SK-N-SH (cell line): Measurements from ENCODE around the gene UBXN6. TPM values are rescaled to one million over a fixed set of nuclear protein-coding genes. Genes with fewer than 3 reads are reported as not detected.

Experiments
- CTCF ChIA-PET: fragments of 300-600, 350-600 bp; formaldehyde crosslinking; extraction: SDS; loops from one replicate; lab custom pipeline; 2021; lab: Yijun Ruan, JAX
- POLR2A ChIA-PET: fragments of 350-600 bp; sonication (Branson Sonifier 250); formaldehyde crosslinking; extraction: SDS; loops from one replicate; lab custom pipeline; 2020; ENCODE audit warnings: antibody characterized with exemption, inconsistent platforms; lab: Yijun Ruan, JAX
- DNase-seq: peaks from one replicate; pipeline ENCODE4 v3.0.0; 2012
- H2AFZ ChIP-seq: fragments of 200-600 bp; sonication (generic); 2 replicates; pipeline ENCODE4 v1.8.1; 2016; ENCODE audit warnings: antibody characterized with exemption, mild to moderate bottlenecking, low read depth
- H3F3A ChIP-seq: fragments of 200-600 bp; sonication (generic); replicated peaks from 2 replicates; pipeline ENCODE3; 2016; ENCODE audit warnings: antibody characterized with exemption, mild to moderate bottlenecking; ENCODE audit not compliant: insufficient read depth
- H3K27ac ChIP-seq, 2 experiments: fragments of 200-500 bp in 1 of 2; fragments of 200-600 bp in 1 of 2; sonication (Bioruptor generic) in 1 of 2; sonication (generic), shearing (Covaris generic) in 1 of 2; 2 replicates each; pipeline versions ENCODE4 v1.5.1 to v1.6.1; 2014 to 2016; ENCODE audit warnings: low read depth in 2 of 2, inconsistent platforms in 1 of 2, low read length in 1 of 2, mild to moderate bottlenecking in 1 of 2, mixed read lengths in 1 of 2
- H3K27me3 ChIP-seq: fragments of 200-600 bp; sonication (generic), shearing (Covaris generic); 2 replicates; pipeline ENCODE4 v1.6.1; 2016; ENCODE audit warnings: mixed run types; ENCODE audit not compliant: insufficient read depth
- H3K36me3 ChIP-seq, 2 experiments: fragments of 200-500 bp in 1 of 2; fragments of 200-600 bp in 1 of 2; sonication (Bioruptor generic) in 1 of 2; sonication (generic) in 1 of 2; replicated peaks in 1 of 2; 2 replicates each; pipeline versions ENCODE3 to v1.5.1; 2014 to 2016; ENCODE audit warnings: low read length in 1 of 2, mild to moderate bottlenecking in 1 of 2; ENCODE audit not compliant: insufficient read depth in 2 of 2, control insufficient read depth in 1 of 2
- H3K4me1 ChIP-seq, 2 experiments: fragments of 200-500 bp in 1 of 2; fragments of 200-600 bp in 1 of 2; sonication (Bioruptor generic) in 1 of 2; sonication (generic), shearing (Covaris generic) in 1 of 2; 2 replicates each; pipeline versions ENCODE4 v1.5.1 to v1.6.1; 2014 to 2016; ENCODE audit warnings: low read depth in 1 of 2, low read length in 1 of 2, mixed run types in 1 of 2; ENCODE audit not compliant: insufficient read depth in 2 of 2, control insufficient read depth in 1 of 2
- H3K4me2 ChIP-seq: fragments of 200-600 bp; sonication (generic), shearing (Covaris generic); 2 replicates; pipeline ENCODE4 v1.6.1; 2017; ENCODE audit warnings: mixed run types
- H3K4me3 ChIP-seq, 2 experiments: fragments of 200-500 bp in 1 of 2; fragments of 200-600 bp in 1 of 2; sonication (Bioruptor generic) in 1 of 2; sonication (generic), shearing (Covaris generic) in 1 of 2; 2 replicates each; pipeline versions ENCODE4 v1.5.1 to v1.8.1; 2014 to 2016; ENCODE audit warnings: low read depth in 2 of 2, inconsistent platforms in 1 of 2, low read length in 1 of 2, mild to moderate bottlenecking in 1 of 2, mixed read lengths in 1 of 2, moderate library complexity in 1 of 2
- H3K79me2 ChIP-seq: fragments of 200-600 bp; sonication (generic); 2 replicates; pipeline ENCODE4 v1.8.1; 2017; ENCODE audit warnings: mild to moderate bottlenecking; ENCODE audit not compliant: insufficient read depth
- H3K9ac ChIP-seq: fragments of 200-600 bp; sonication (generic); 2 replicates; pipeline ENCODE4 v1.6.1; 2017; ENCODE audit warnings: mixed run types
- H3K9me2 ChIP-seq: fragments of 200-600 bp; sonication (generic); 2 replicates; pipeline ENCODE4 v1.6.1; 2017; ENCODE audit warnings: mixed run types
- H3K9me3 ChIP-seq: fragments of 200-600 bp; sonication (generic); 2 replicates; pipeline ENCODE4 v1.6.1; 2017; ENCODE audit warnings: mixed run types, mild to moderate bottlenecking, moderate library complexity
- H4K20me1 ChIP-seq: fragments of 200-600 bp; sonication (generic); 2 replicates; pipeline ENCODE4 v1.6.1; 2017; ENCODE audit warnings: mild to moderate bottlenecking, mixed run types; ENCODE audit not compliant: insufficient read depth
- CTCF ChIP-seq: fragments of 200-600 bp; sonication (generic); IDR thresholded peaks from 2 replicates; pipeline ENCODE4 v1.6.1; 2017; ENCODE audit warnings: antibody characterized with exemption, mild to moderate bottlenecking, moderate library complexity
- ELF1 ChIP-seq: IDR thresholded peaks from 2 replicates; pipeline ENCODE4 v1.4.0; 2012
- EZH2phosphoT487 ChIP-seq: fragments of 200-600 bp; sonication (generic); IDR thresholded peaks from 2 replicates; pipeline ENCODE4 v1.6.1; 2017; ENCODE audit warnings: low read depth, mixed run types, mild to moderate bottlenecking, antibody characterized with exemption, moderate library complexity, borderline replicate concordance
- FOSL2 ChIP-seq: IDR thresholded peaks from 2 replicates; pipeline ENCODE4 v1.4.0; 2012; ENCODE audit warnings: low read depth, mild to moderate bottlenecking, moderate library complexity, borderline replicate concordance
- GABPA ChIP-seq: IDR thresholded peaks from 2 replicates; pipeline ENCODE4 v1.4.0; 2012; ENCODE audit warnings: low read depth, mild to moderate bottlenecking
- MXI1 ChIP-seq: IDR thresholded peaks from 2 replicates; pipeline ENCODE4 v1.6.1; 2012; ENCODE audit warnings: mild to moderate bottlenecking, low read depth, low read length, improper control_type of control experiment
- NFIC ChIP-seq: IDR thresholded peaks from 2 replicates; pipeline ENCODE4 v1.4.0; 2012; ENCODE audit warnings: borderline replicate concordance
- POLR2AphosphoS5 ChIP-seq: IDR thresholded peaks from 2 replicates; pipeline ENCODE4 v1.6.1; 2012; ENCODE audit warnings: low read depth, low read length
- RAD21 ChIP-seq: IDR thresholded peaks from 2 replicates; pipeline ENCODE4 v1.6.1; 2012; ENCODE audit warnings: mild to moderate bottlenecking, low read length
- RFX5 ChIP-seq: IDR thresholded peaks from 2 replicates; pipeline ENCODE4 v1.6.1; 2012; ENCODE audit warnings: mild to moderate bottlenecking, improper control_type of control experiment, low read length
- TAF1 ChIP-seq: IDR thresholded peaks from 2 replicates; pipeline ENCODE4 v1.6.1; 2012; ENCODE audit warnings: low read depth, mild to moderate bottlenecking, low read length, moderate library complexity, borderline replicate concordance
- USF1 ChIP-seq: IDR thresholded peaks from 2 replicates; pipeline ENCODE4 v1.4.0; 2012; ENCODE audit warnings: low read depth, borderline replicate concordance
- USF2 ChIP-seq: fragments of 150-350 bp; IDR thresholded peaks from 2 replicates; pipeline ENCODE4 v1.6.1; 2017; ENCODE audit warnings: antibody characterized with exemption, low read length, low read depth, borderline replicate concordance
- WGBS: methylation state at CpG from one replicate; pipeline ENCODE4 v1.1.6; 2017; ENCODE audit warnings: low lambda C conversion rate; 5-methylcytosine and 5-hydroxymethylcytosine counted together
- polyA plus RNA-seq, 3 experiments: library from polyadenylated mRNA; depleted of rRNA; stranded (reverse); fragments of >200 nt; gene quantifications; 2 replicates each; pipeline ENCODE4 v1.2.3, GENCODE V29; 2012

The UBXN6 gene
- polyA plus RNA-seq, 1 of the 3 experiments (the other 2 are of a cell fraction) = 110 TPM

- Histone ChIP-seq H3K9ac (no peak overlapping the region), H4K20me1 (no peaks in the 10 kb centered on the region), H3K79me2 (no peaks in the 10 kb centered on the region; the same call in 1 of the 2 replicates), H3K4me1 (no peaks in the 10 kb centered on the region), H3K27me3 (no peaks in the 10 kb centered on the region), H2AFZ (no peak overlapping the region), H3K4me2 (no peak overlapping the region), H3K36me3 (peaks cover 0 to 4% of the 10 kb centered on the region in 2 experiments), H3K4me3 (no peak overlapping the region), H3K9me3 (no peaks in the 10 kb centered on the region), H3K9me2 (no peaks in the 10 kb centered on the region), H3F3A (no peaks in the 10 kb centered on the region), H3K27ac (no peak overlapping the region)
- ChIA-PET POLR2A (no interaction called here), CTCF (no interaction called here)
- WGBS = 94% methylated on average over 12 of the region's 12 CpGs
- no peak for DNase-seq
- TF ChIP-seq RAD21 (no peak), USF1 (no peak)
Measured at GRCh38 chr19:4439243-4439642, 18.4 kb downstream of the UBXN6 start.

GRCh38 chr19:4437103-4437502 lies 20.5 kb downstream of the UBXN6 start:
- Histone ChIP-seq H3K4me2 (no peak overlapping the region), H4K20me1 (no peaks in the 10 kb centered on the region), H3K9ac (no peak overlapping the region), H3K27ac (no peak overlapping the region), H3K9me2 (no peaks in the 10 kb centered on the region), H3K27me3 (no peaks in the 10 kb centered on the region), H3K4me3 (no peak overlapping the region), H3K36me3 (peaks cover 0 to 5% of the 10 kb centered on the region in 2 experiments), H3F3A (no peaks in the 10 kb centered on the region), H3K4me1 (no peaks in the 10 kb centered on the region), H2AFZ (no peak overlapping the region), H3K9me3 (no peaks in the 10 kb centered on the region), H3K79me2 (no peaks in the 10 kb centered on the region; the same call in 1 of the 2 replicates)
- TF ChIP-seq CTCF = no peak
- no peak for TF ChIP-seq MXI1
- TF ChIP-seq USF1 = no peak
- TF ChIP-seq POLR2AphosphoS5 = no peak
- TF ChIP-seq TAF1 = no peak
- TF ChIP-seq ELF1 = no peak
- TF ChIP-seq EZH2phosphoT487 = no peak
- TF ChIP-seq USF2 = no peak
- no peak for TF ChIP-seq RFX5
- TF ChIP-seq RAD21 = no peak
- no peak for TF ChIP-seq NFIC
- TF ChIP-seq GABPA = no peak
- no peak for TF ChIP-seq FOSL2
- 100% methylated on average over 2 of the region's 10 CpGs for WGBS
- no peak for DNase-seq
- POLR2A ChIA-PET = no interaction called here
- CTCF ChIA-PET = interaction anchor here (1.6 kb wide), 1 partner anchor 37 kb away, joined by 5 read pairs; the partner anchor contains the start of gene SH3GL1
